Measurements from ENCODE around the gene METTL21A.

METTL21A gene

GRCh38 chr2:207606829-207607228, 18.4 kb downstream of the METTL21A start:
- Histone ChIP-seq H3K27ac (ENCODE audit: low read depth, low read length) (no peak overlapping the region), H4K20me1 (ENCODE audit: control insufficient read depth, insufficient read depth, low read depth, low read length) (no peaks in the 10 kb centered on the region), H3K79me2 (ENCODE audit: control insufficient read depth, low read length) (no peaks in the 10 kb centered on the region), H3K4me2 (ENCODE audit: low read length) (no peak overlapping the region), H3K4me1 (ENCODE audit: control insufficient read depth, low read length) (peaks cover 7% of the 10 kb centered on the region), H3K4me3 (ENCODE audit: low read length) (no peak overlapping the region), H3K9me2 (replicated peaks; ENCODE audit: control insufficient read depth, low read length) (no peaks in the 10 kb centered on the region), H3F3A (ENCODE audit: control insufficient read depth, insufficient read depth) (peaks cover 11% of the 10 kb centered on the region), H3K36me3 (ENCODE audit: control insufficient read depth, low read length) (peaks cover 27% of the 10 kb centered on the region), H3K9me3 (ENCODE audit: control insufficient read depth, insufficient read depth, low read length) (no peaks in the 10 kb centered on the region), H3K27me3 (ENCODE audit: control insufficient read depth, low read length) (no peaks in the 10 kb centered on the region)
- TF ChIP-seq EZH2phosphoT487 (IDR thresholded peaks at IDR 0.05; ENCODE audit: borderline replicate concordance, low read length) (no peak), CTCF (IDR thresholded peaks at IDR 0.05; ENCODE audit: low read depth, low read length, poor library complexity, severe bottlenecking) (no peak)

GRCh38 chr2:207606399-207606798, 18.8 kb downstream of the METTL21A start:
- H3K4me3 ChIP-seq (ENCODE audit: low read length) = no peak overlapping the region
- no peaks in the 10 kb centered on the region for H3K9me3 ChIP-seq (ENCODE audit: control insufficient read depth, insufficient read depth, low read length)
- no peaks in the 10 kb centered on the region for H3K79me2 ChIP-seq (ENCODE audit: control insufficient read depth, low read length)
- peaks cover 12% of the 10 kb centered on the region for H3F3A ChIP-seq (ENCODE audit: control insufficient read depth, insufficient read depth)
- no peak for TF ChIP-seq CTCF (IDR thresholded peaks at IDR 0.05; ENCODE audit: low read depth, low read length, poor library complexity, severe bottlenecking)
- TF ChIP-seq EZH2phosphoT487 (IDR thresholded peaks at IDR 0.05; ENCODE audit: borderline replicate concordance, low read length) = no peak
- H3K4me2 ChIP-seq (ENCODE audit: low read length) = no peak overlapping the region
- no peaks in the 10 kb centered on the region for H4K20me1 ChIP-seq (ENCODE audit: control insufficient read depth, insufficient read depth, low read depth, low read length)
- H3K4me1 ChIP-seq (ENCODE audit: control insufficient read depth, low read length) = peaks cover 7% of the 10 kb centered on the region
- peaks cover 31% of the 10 kb centered on the region for H3K36me3 ChIP-seq (ENCODE audit: control insufficient read depth, low read length)
- H3K9me2 ChIP-seq (replicated peaks; ENCODE audit: control insufficient read depth, low read length) = no peaks in the 10 kb centered on the region
- H3K27ac ChIP-seq (ENCODE audit: low read depth, low read length) = no peak overlapping the region
- H3K27me3 ChIP-seq (ENCODE audit: control insufficient read depth, low read length) = no peaks in the 10 kb centered on the region

GRCh38 chr2:207603486-207603885, 21.7 kb downstream of the METTL21A start:
- Histone ChIP-seq H3K27ac (ENCODE audit: low read depth, low read length) (no peak overlapping the region), H3K27me3 (ENCODE audit: control insufficient read depth, low read length) (no peaks in the 10 kb centered on the region), H3K4me3 (ENCODE audit: low read length) (no peak overlapping the region), H3K36me3 (ENCODE audit: control insufficient read depth, low read length) (peaks cover 31% of the 10 kb centered on the region), H3K79me2 (ENCODE audit: control insufficient read depth, low read length) (no peaks in the 10 kb centered on the region), H3K4me1 (ENCODE audit: control insufficient read depth, low read length) (peaks cover 7% of the 10 kb centered on the region), H3K4me2 (ENCODE audit: low read length) (no peak overlapping the region), H3K9me2 (replicated peaks; ENCODE audit: control insufficient read depth, low read length) (no peaks in the 10 kb centered on the region), H3K9me3 (ENCODE audit: control insufficient read depth, insufficient read depth, low read length) (no peaks in the 10 kb centered on the region), H4K20me1 (ENCODE audit: control insufficient read depth, insufficient read depth, low read depth, low read length) (no peaks in the 10 kb centered on the region), H3F3A (ENCODE audit: control insufficient read depth, insufficient read depth) (peaks cover 15% of the 10 kb centered on the region)
- TF ChIP-seq EZH2phosphoT487 (IDR thresholded peaks at IDR 0.05; ENCODE audit: borderline replicate concordance, low read length) (no peak), CTCF (IDR thresholded peaks at IDR 0.05; ENCODE audit: low read depth, low read length, poor library complexity, severe bottlenecking) (no peak)

All from DOHH2 (cell line).